IMR-90 (cell line): ENCODE results near the gene DHRS12.

Source experiments
- BHLHE40 ChIP-seq: fragments of 150-350 bp; IDR thresholded peaks from 2 replicates; pipeline ENCODE4 v1.6.1; 2016; ENCODE audit warnings: mild to moderate bottlenecking, low read depth, low read length
- CEBPB ChIP-seq: IDR thresholded peaks from 2 replicates; pipeline ENCODE4 v1.6.1; 2012; ENCODE audit warnings: low read depth, low read length, improper control_type of control experiment
- CTCF ChIP-seq: conservative IDR thresholded peaks from 2 replicates; pipeline ENCODE4 v1.5.1; 2012; ENCODE audit warnings: mild to moderate bottlenecking, low read depth, low read length, improper control_type of control experiment
- MAZ ChIP-seq: IDR thresholded peaks from 2 replicates; pipeline ENCODE4 v1.6.1; 2012; ENCODE audit warnings: low read depth, mild to moderate bottlenecking, low read length, improper control_type of control experiment, moderate library complexity, borderline replicate concordance
- MXI1 ChIP-seq: IDR thresholded peaks from 2 replicates; pipeline ENCODE4 v1.6.1; 2012; ENCODE audit warnings: low read depth, mild to moderate bottlenecking, low read length, moderate library complexity, borderline replicate concordance
- POLR2A ChIP-seq: IDR thresholded peaks from 2 replicates; pipeline ENCODE4 v1.6.1; 2012; ENCODE audit warnings: mild to moderate bottlenecking, low read depth, low read length
- RAD21 ChIP-seq: IDR thresholded peaks from 2 replicates; pipeline ENCODE4 v1.6.1; 2012; ENCODE audit warnings: low read length, improper control_type of control experiment
- RCOR1 ChIP-seq: IDR thresholded peaks from 2 replicates; pipeline ENCODE4 v1.6.1; 2012; ENCODE audit warnings: mild to moderate bottlenecking, low read length, improper control_type of control experiment; ENCODE audit not compliant: insufficient replicate concordance
- SMC3 ChIP-seq: fragments of 150-350 bp; IDR thresholded peaks from 2 replicates; pipeline ENCODE4 v1.6.1; 2016; ENCODE audit warnings: low read depth, mild to moderate bottlenecking, antibody characterized with exemption, low read length, moderate library complexity
- USF2 ChIP-seq: fragments of 150-350 bp; IDR thresholded peaks from 2 replicates; pipeline ENCODE4 v1.6.1; 2017; ENCODE audit warnings: mild to moderate bottlenecking, antibody characterized with exemption, low read length, low read depth

DNA sequence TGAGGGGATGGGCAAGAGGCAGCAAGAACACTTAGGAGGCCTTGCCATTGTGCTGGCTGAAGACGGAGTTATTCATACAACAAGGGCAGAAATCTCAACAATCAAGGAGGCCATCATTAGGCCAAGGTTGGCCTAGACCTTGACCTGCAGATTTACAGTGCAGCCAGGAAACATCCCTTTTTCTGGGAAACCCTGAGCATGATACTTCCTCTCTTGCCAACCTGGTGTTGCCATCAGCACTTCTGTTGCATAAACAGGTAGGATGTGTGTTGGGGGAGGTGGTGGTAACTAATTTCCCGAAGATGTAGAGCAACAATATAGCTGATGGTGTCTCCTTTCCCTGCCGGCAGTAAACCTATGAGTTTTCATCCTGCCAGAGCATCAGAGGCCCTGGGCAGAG lies 33.1 kb upstream of the DHRS12 start:
- TF ChIP-seq CTCF: no peak
- TF ChIP-seq POLR2A: no peak
- no peak for TF ChIP-seq RCOR1
- no peak for TF ChIP-seq RAD21
- no peak for TF ChIP-seq MAZ
- no peak for TF ChIP-seq BHLHE40
- TF ChIP-seq SMC3: no peak
- TF ChIP-seq USF2: no peak
- no peak for TF ChIP-seq MXI1
- TF ChIP-seq CEBPB: no peak
